ENCODE results near the gene JAG2. TPM values are rescaled to one million over a fixed set of nuclear protein-coding genes. Genes with fewer than 3 reads are reported as not detected.

Gene JAG2
- total and polyA plus RNA-seq, 2 of the 4 experiments (the other 2 are of a cell fraction): 0.18 to 0.58 TPM

GRCh38 chr14:105168496-105168978, at the start of gene JAG2 (continued):
- no peak for TF ChIP-seq SMC3 (IDR thresholded peaks at IDR 0.05; ENCODE audit: low read depth, low read length)

GRCh38 chr14:105217774-105218173, 49.2 kb upstream of the JAG2 start:
- no peak overlapping the region for H2BK120ac ChIP-seq (ENCODE audit: low read depth, low read length)
- no peak overlapping the region for H3K18ac ChIP-seq (ENCODE audit: low read depth, low read length)
- H3K9me3 ChIP-seq (ENCODE audit: control insufficient read depth, insufficient read depth, low read length): no peaks in the 10 kb centered on the region
- 95% methylated on average over 4 of the region's 11 CpGs; no CpG with 5 or more reads in 1 of the 2 experiments for WGBS, 2 experiments (ENCODE audit: extremely low coverage in 2 of 2, insufficient read length in 1 of 2)
- H3K56ac ChIP-seq (ENCODE audit: extremely low read depth, insufficient read depth, low read length): no peak overlapping the region
- ChIA-PET CTCF (no interaction called here), POLR2A (ENCODE audit: unreplicated experiment) (no interaction called here)
- H4K20me1 ChIP-seq (ENCODE audit: insufficient read depth, low read length): peaks cover 14% of the 10 kb centered on the region
- no peak overlapping the region for H2AK5ac ChIP-seq (ENCODE audit: low read depth, low read length)
- no TSS peak for BruUV-seq (replicated peaks)
- no peak overlapping the region for H2AFZ ChIP-seq (replicated peaks; ENCODE audit: low read length, poor library complexity)
- ATAC-seq (ENCODE audit: low read depth): no peak
- intact Hi-C loops (cut with micrococcal nuclease) (no loop called here), in situ Hi-C loops (cut with MboI; ENCODE audit: low sequenced_read_pairs) (no loop called here), dilution Hi-C loops (cut with HindIII; ENCODE audit: low sequenced_read_pairs, unreplicated experiment) (no loop called here)
- H3K9me1 ChIP-seq (ENCODE audit: insufficient read depth, low read length): peaks cover 10% of the 10 kb centered on the region
- H3K4ac ChIP-seq (ENCODE audit: low read depth, low read length): no peak overlapping the region
- no peak overlapping the region for H2BK15ac ChIP-seq (ENCODE audit: low read depth, low read length)
- no peak for DNase-seq
- no peak overlapping the region for H4K8ac ChIP-seq (ENCODE audit: low read depth in 2 of 2, low read length in 2 of 2)
- no peak overlapping the region for H2BK20ac ChIP-seq (ENCODE audit: low read depth, low read length)
- TF ChIP-seq NFE2L2 (IDR thresholded peaks at IDR 0.05; ENCODE audit: low read depth, low read length) (no peak), USF2 (IDR thresholded peaks at IDR 0.05; ENCODE audit: low read depth, low read length) (no peak), FOS (IDR thresholded peaks at IDR 0.05; ENCODE audit: low read depth, low read length) (no peak), CEBPB (IDR thresholded peaks at IDR 0.05; ENCODE audit: low read depth, low read length) (no peak)
- no peak overlapping the region for H3K23ac ChIP-seq (ENCODE audit: low read depth, low read length)
- no peak overlapping the region for H2BK5ac ChIP-seq (ENCODE audit: low read depth, low read length, poor library complexity, severe bottlenecking)
- H3K27ac ChIP-seq (ENCODE audit: insufficient read depth, low read length): no peak overlapping the region
- peaks cover 2% of the 10 kb centered on the region; the same call in 1 of the 2 replicates for H3K4me1 ChIP-seq (ENCODE audit: control insufficient read depth, insufficient read depth, low read length)
- H2AK9ac ChIP-seq (replicated peaks; ENCODE audit: low read depth, low read length, poor library complexity): no peak overlapping the region
- no peaks in the 10 kb centered on the region for H3K27me3 ChIP-seq (ENCODE audit: control insufficient read depth, insufficient read depth, low read length)
- H3K4me3 ChIP-seq (ENCODE audit: insufficient read depth, low read depth, low read length): no peak overlapping the region
- no peak overlapping the region for H3K14ac ChIP-seq (replicated peaks; ENCODE audit: low read depth, low read length)
- peaks cover 52% of the 10 kb centered on the region for H3K36me3 ChIP-seq (ENCODE audit: control insufficient read depth, insufficient read depth, low read length)
- no peak overlapping the region for H4K91ac ChIP-seq (ENCODE audit: insufficient read depth, low read depth, low read length)
- H3K79me1 ChIP-seq (ENCODE audit: low read depth in 1 of 2, low read length in 2 of 2): peaks cover 9 to 19% of the 10 kb centered on the region in 2 experiments; a peak in 3 of 4 replicates
- H3K4me2 ChIP-seq (ENCODE audit: low read depth, low read length): no peak overlapping the region
- H3K9ac ChIP-seq (ENCODE audit: low read depth, low read length): no peak overlapping the region
- no peak overlapping the region for H4K5ac ChIP-seq (ENCODE audit: low read depth, low read length)

Data from IMR-90 (cell line).